H9 (cell line): ENCODE data around the gene DHRSX. TPM values are rescaled to one million over a fixed set of nuclear protein-coding genes. Genes with fewer than 3 reads are reported as not detected.
"Not testable (repeated sequence)": the region's sequence is repeated elsewhere in the genome, so short reads cannot be mapped to it uniquely, and the experiment has no call there.

Experiments used
- DNase-seq: peaks from one replicate; pipeline ENCODE4 v3.0.0-alpha.2; 2017
- H2AFZ ChIP-seq: one replicate; pipeline ENCODE4 v1.6.1; 2013; ENCODE audit warnings: mild to moderate bottlenecking, low read length, control low read depth, moderate library complexity
- H2AK5ac ChIP-seq: 2 replicates; pipeline ENCODE4 v1.6.1; 2013; ENCODE audit warnings: low read length, control low read depth, mixed read lengths; ENCODE audit not compliant: insufficient read length
- H2BK120ac ChIP-seq: one replicate; pipeline ENCODE4 v1.6.1; 2013; ENCODE audit warnings: low read depth, mild to moderate bottlenecking, low read length, control low read depth, inconsistent platforms; ENCODE audit not compliant: poor library complexity, severe bottlenecking
- H2BK12ac ChIP-seq: 2 replicates; pipeline ENCODE4 v1.6.1; 2013; ENCODE audit warnings: low read length, control low read depth, mixed read lengths, low read depth; ENCODE audit not compliant: insufficient read length
- H2BK15ac ChIP-seq: 2 replicates; pipeline ENCODE4 v1.6.1; 2013; ENCODE audit warnings: low read depth, low read length, control low read depth
- H2BK20ac ChIP-seq: one replicate; pipeline ENCODE4 v1.6.1; 2013; ENCODE audit warnings: low read depth, mild to moderate bottlenecking, low read length, control low read depth, inconsistent platforms; ENCODE audit not compliant: poor library complexity, severe bottlenecking
- H2BK5ac ChIP-seq: 2 replicates; pipeline ENCODE4 v1.6.1; 2013; ENCODE audit warnings: low read length, control low read depth, mixed read lengths; ENCODE audit not compliant: insufficient read length
- H3K14ac ChIP-seq: 2 replicates; pipeline ENCODE4 v1.6.1; 2013; ENCODE audit warnings: low read length, control low read depth; ENCODE audit not compliant: insufficient read depth
- H3K18ac ChIP-seq: 2 replicates; pipeline ENCODE4 v1.6.1; 2013; ENCODE audit warnings: low read depth, mild to moderate bottlenecking, mixed read lengths, low read length, control low read depth; ENCODE audit not compliant: insufficient read length
- H3K23ac ChIP-seq: 2 replicates; pipeline ENCODE4 v1.6.1; 2013; ENCODE audit warnings: low read length, control low read depth, mixed read lengths, low read depth; ENCODE audit not compliant: insufficient read length
- H3K23me2 ChIP-seq: 2 replicates; pipeline ENCODE4 v1.6.1; 2013; ENCODE audit warnings: low read depth, mild to moderate bottlenecking, mixed read lengths, low read length, control low read depth; ENCODE audit not compliant: insufficient read length, poor library complexity, severe bottlenecking
- H3K27ac ChIP-seq: 2 replicates; pipeline ENCODE4 v1.5.1; 2013; ENCODE audit warnings: low read length, control low read depth, mixed read lengths, low read depth; ENCODE audit not compliant: insufficient read length
- H3K27me3 ChIP-seq: 2 replicates; pipeline ENCODE4 v1.6.1; 2013; ENCODE audit warnings: low read length, control low read depth, inconsistent platforms; ENCODE audit not compliant: insufficient read depth
- H3K4ac ChIP-seq: 2 replicates; pipeline ENCODE4 v1.6.1; 2013; ENCODE audit warnings: low read depth, mild to moderate bottlenecking, control low read depth, inconsistent platforms, low read length, moderate library complexity
- H3K4me1 ChIP-seq: 2 replicates; pipeline ENCODE4 v1.6.1; 2013; ENCODE audit warnings: low read length, control low read depth, inconsistent platforms; ENCODE audit not compliant: insufficient read depth
- H3K4me2 ChIP-seq: 2 replicates; pipeline ENCODE4 v1.6.1; 2013; ENCODE audit warnings: low read length, control low read depth, mixed read lengths; ENCODE audit not compliant: insufficient read length, insufficient read depth
- H3K56ac ChIP-seq: 2 replicates; pipeline ENCODE4 v1.6.1; 2013; ENCODE audit warnings: low read depth, mild to moderate bottlenecking, mixed read lengths, low read length, control low read depth; ENCODE audit not compliant: insufficient read length
- H3K79me1 ChIP-seq: 2 replicates; pipeline ENCODE4 v1.6.1; 2013; ENCODE audit warnings: low read depth, mild to moderate bottlenecking, moderate library complexity, low read length, control low read depth, inconsistent platforms; ENCODE audit not compliant: insufficient read depth, poor library complexity, severe bottlenecking
- H3K79me2 ChIP-seq: 2 replicates; pipeline ENCODE4 v1.6.1; 2013; ENCODE audit warnings: low read length, control low read depth, inconsistent platforms; ENCODE audit not compliant: insufficient read depth
- H3K9ac ChIP-seq: 2 replicates; pipeline ENCODE4 v1.6.1; 2013; ENCODE audit warnings: low read length, control low read depth, mixed read lengths; ENCODE audit not compliant: insufficient read length; ENCODE audit errors: extremely low read depth
- H3K9me3 ChIP-seq: one replicate; pipeline ENCODE4 v1.6.1; 2013; ENCODE audit warnings: low read depth, low read length, inconsistent platforms; ENCODE audit not compliant: control insufficient read depth
- H3T11ph ChIP-seq: one replicate; pipeline ENCODE4 v1.6.1; 2013; ENCODE audit warnings: mild to moderate bottlenecking, low read length, control low read depth, inconsistent platforms
- H4K20me1 ChIP-seq: one replicate; pipeline ENCODE4 v1.6.1; 2013; ENCODE audit not compliant: control insufficient read depth, insufficient read length, insufficient read depth
- H4K5ac ChIP-seq: 2 replicates; pipeline ENCODE4 v1.6.1; 2013; ENCODE audit warnings: low read depth, mild to moderate bottlenecking, mixed read lengths, low read length, control low read depth; ENCODE audit not compliant: insufficient read length
- H4K8ac ChIP-seq: replicated peaks from 2 replicates; pipeline ENCODE4 v1.6.1; 2013; ENCODE audit warnings: low read length, control low read depth, mixed read lengths, low read depth; ENCODE audit not compliant: insufficient read length
- H4K91ac ChIP-seq: 2 replicates; pipeline ENCODE4 v1.6.1; 2013; ENCODE audit warnings: low read depth, mild to moderate bottlenecking, moderate library complexity, mixed read lengths, low read length, control low read depth; ENCODE audit not compliant: insufficient read length
- H3K27ac Mint-ChIP-seq, 3 experiments: 2 replicates in 2 of 3; 3 replicates in 1 of 3; pipeline ENCODE4 v1.8.0; 2020 to 2021; ENCODE audit warnings: mixed read lengths in 3 of 3, mild to moderate bottlenecking in 1 of 3, moderate library complexity in 1 of 3
- H3K27me3 Mint-ChIP-seq: 2 replicates; pipeline ENCODE4 v1.8.0; 2021; ENCODE audit warnings: low read depth, mild to moderate bottlenecking, moderate library complexity, mixed read lengths
- H3K36me3 Mint-ChIP-seq, 3 experiments: 2 replicates in 2 of 3; 3 replicates in 1 of 3; pipeline ENCODE4 v1.8.0; 2020 to 2021; ENCODE audit warnings: low read depth in 3 of 3, mixed read lengths in 3 of 3; ENCODE audit not compliant: insufficient read depth in 1 of 3
- H3K4me1 Mint-ChIP-seq, 2 experiments: 2 replicates each; pipeline ENCODE4 v1.8.0; 2020; ENCODE audit warnings: mixed read lengths in 2 of 2
- H3K4me3 Mint-ChIP-seq, 2 experiments: 2 replicates in 1 of 2; 3 replicates in 1 of 2; pipeline ENCODE4 v1.8.0; 2020 to 2021; ENCODE audit warnings: mild to moderate bottlenecking in 2 of 2, mixed read lengths in 2 of 2, moderate library complexity in 1 of 2
- H3K9me3 Mint-ChIP-seq, 2 experiments: 2 replicates in 1 of 2; 3 replicates in 1 of 2; pipeline ENCODE4 v1.8.0; 2020; ENCODE audit warnings: mild to moderate bottlenecking in 2 of 2, mixed read lengths in 2 of 2, moderate library complexity in 1 of 2
- WGBS: extraction: QIAGEN DNeasy Blood & Tissue Kit; methylation state at CpG from one replicate; pipeline ENCODE4 v1.1.7; 2013; ENCODE audit warnings: missing lambda C conversion rate, low lambda C conversion rate, mixed read lengths; ENCODE audit not compliant: insufficient read length; ENCODE audit errors: extremely low coverage; 5-methylcytosine and 5-hydroxymethylcytosine counted together
- total RNA-seq: library from RNA; stranded (reverse); gene quantifications from 2 replicates; pipeline ENCODE4 v1.2.1, GENCODE V29; 2021

DHRSX gene
- total RNA-seq, 1 experiment from 2014 or later: 44.0 TPM

- H3K79me1 ChIP-seq, H3K18ac ChIP-seq, H3K9ac ChIP-seq, H3K27me3 ChIP-seq, H3K4me2 ChIP-seq, H3K79me2 ChIP-seq, H2BK5ac ChIP-seq, H3K56ac ChIP-seq, H2AK5ac ChIP-seq, H3K27ac ChIP-seq, H4K20me1 ChIP-seq, H4K91ac ChIP-seq, H3K4me3 Mint-ChIP-seq, H4K8ac ChIP-seq, H3K27ac Mint-ChIP-seq, H3K4me1 Mint-ChIP-seq, H4K5ac ChIP-seq, H3T11ph ChIP-seq, H3K4me1 ChIP-seq, H3K14ac ChIP-seq, H2BK15ac ChIP-seq, H3K27me3 Mint-ChIP-seq, H3K23ac ChIP-seq, H3K4ac ChIP-seq, H2BK120ac ChIP-seq, DNase-seq, H2AFZ ChIP-seq, H3K23me2 ChIP-seq, H2BK20ac ChIP-seq: not testable (repeated sequence)
- WGBS: no CpG with 5 or more reads among the region's 18 CpGs
- peak overlapping the region; percentile 51 for H2BK12ac ChIP-seq
- Mint-ChIP-seq H3K36me3 (peaks cover 23 to 36% (median 26%) of the 10 kb centered on the region in 3 experiments), H3K9me3 (peaks cover 26 to 28% of the 10 kb centered on the region in 2 experiments)
- peaks cover 11% of the 10 kb centered on the region for H3K9me3 ChIP-seq
These were observed 289.1 kb downstream of the DHRSX start for GRCh38 chrX:2211667-2212066.
